GM12878 (cell line): ENCODE results near the gene RNF167. TPM values are rescaled to one million over a fixed set of nuclear protein-coding genes. Genes with fewer than 3 reads are reported as not detected.

ENCODE experiments used
- ATAC-seq: fragments of 200-7000 bp; cut with Tn5 transposase; 3 replicates; pipeline ENCODE4 v1.9.1; 2020; ENCODE audit warnings: mild to moderate bottlenecking, moderate library complexity
- BruUV-seq: library from RNA; stranded (reverse); fragments of 400-500 nt; replicated peaks from 2 replicates; lab custom pipeline; 2021; lab: Mats Ljungman, UMichigan
- CTCF ChIA-PET: fragments of 300-600 bp; sonication (Branson Sonifier 250); formaldehyde crosslinking; extraction: SDS; loops from one replicate; lab custom pipeline; 2021; ENCODE audit warnings: inconsistent platforms; lab: Yijun Ruan, JAX
- POLR2A ChIA-PET: fragments of 350-600 bp; formaldehyde crosslinking; extraction: SDS; loops from one replicate; lab custom pipeline; 2021; ENCODE audit warnings: inconsistent platforms; lab: Charles Lee
- RAD21 ChIA-PET: fragments of 300-600 bp; sonication (Branson Sonifier 250); formaldehyde crosslinking; loops from one replicate; lab custom pipeline; 2023; ENCODE audit warnings: antibody characterized with exemption; ENCODE audit not compliant: unreplicated experiment; lab: Charles Lee
- SMC1A ChIA-PET: fragments of 300-600 bp; sonication (Branson Sonifier 250); formaldehyde crosslinking; loops from one replicate; lab custom pipeline; 2023; ENCODE audit not compliant: unreplicated experiment, uncharacterized antibody; lab: Charles Lee
- DNase-seq: peaks from one replicate; pipeline ENCODE4 v3.0.0-alpha.2; 2011; ENCODE audit warnings: low read depth, low spot score
- FAIRE-seq: peaks from 3 replicates; lab custom pipeline; 2011; peaks lifted over from hg19 to GRCh38; lab: Jason Lieb, UNC
- H2AFZ ChIP-seq: 2 replicates; pipeline ENCODE4 v1.6.0; 2011; ENCODE audit warnings: low read depth, low read length, control low read depth; ENCODE audit not compliant: control insufficient read depth
- H3K27ac ChIP-seq: 2 replicates; pipeline ENCODE4 v1.5.1; 2011; ENCODE audit warnings: control low read depth; ENCODE audit not compliant: control insufficient read depth, insufficient read depth
- H3K27me3 ChIP-seq, 2 experiments: replicated peaks in 1 of 2; 2 replicates each; pipeline versions ENCODE4 v1.6.0 to v1.6.1; 2011; ENCODE audit warnings: low read length in 1 of 2; ENCODE audit not compliant: control insufficient read depth in 2 of 2, insufficient read depth in 2 of 2
- H3K36me3 ChIP-seq, 2 experiments: 2 replicates each; pipeline ENCODE4 v1.5.1; 2011; ENCODE audit warnings: low read length in 1 of 2; ENCODE audit not compliant: control insufficient read depth in 2 of 2, insufficient read depth in 2 of 2
- H3K4me1 ChIP-seq: 2 replicates; pipeline ENCODE4 v1.6.1; 2011; ENCODE audit warnings: mild to moderate bottlenecking, low read length, moderate library complexity, mixed read lengths; ENCODE audit not compliant: control insufficient read depth, insufficient read depth
- H3K4me2 ChIP-seq: 2 replicates; pipeline ENCODE4 v1.6.0; 2011; ENCODE audit warnings: control low read depth; ENCODE audit not compliant: control insufficient read depth, insufficient read depth
- H3K4me3 ChIP-seq: fragments of 200-600 bp; sonication (generic); 2 replicates; pipeline ENCODE4 v1.5.1; 2016
- H3K79me2 ChIP-seq: 2 replicates; pipeline ENCODE4 v1.6.0; 2011; ENCODE audit warnings: low read length; ENCODE audit not compliant: control insufficient read depth, insufficient read depth
- H3K9ac ChIP-seq: 2 replicates; pipeline ENCODE4 v1.8.0; 2011; ENCODE audit warnings: low read length, control low read depth, mixed read lengths; ENCODE audit not compliant: control insufficient read depth, insufficient read depth
- H3K9me3 ChIP-seq: replicated peaks from 3 replicates; pipeline ENCODE4 v1.5.1; 2011; ENCODE audit warnings: mild to moderate bottlenecking, low read length; ENCODE audit not compliant: control insufficient read depth, insufficient read depth
- H4K20me1 ChIP-seq: 2 replicates; pipeline ENCODE4 v1.6.0; 2011; ENCODE audit not compliant: control insufficient read depth, insufficient read depth
- NR2F1 ChIP-seq: fragments of 450-650 bp; conservative IDR thresholded peaks from 2 replicates; pipeline ENCODE4 v1.6.1; 2017; ENCODE audit warnings: mild to moderate bottlenecking
- WGBS: methylation state at CpG from one replicate; pipeline ENCODE4 v1.1.6; 2016; ENCODE audit warnings: low lambda C conversion rate; ENCODE audit not compliant: insufficient replicate concordance, insufficient coverage; ENCODE audit errors: missing lambda C conversion rate; 5-methylcytosine and 5-hydroxymethylcytosine counted together
- in situ Hi-C: fragments of 300-500 bp; cut with MboI; formaldehyde crosslinking; loops from 9 replicates; pipeline ENCODE4 v1.14.3; 2018; ENCODE audit warnings: mixed read lengths
- intact Hi-C: fragments of 100-400 bp; cut with micrococcal nuclease; formaldehyde crosslinking; loops from one replicate; pipeline ENCODE4 v1.14.2; 2022; ENCODE audit not compliant: unreplicated experiment
- polyA plus RNA-seq, 11 experiments: library from polyadenylated mRNA; depleted of rRNA in 4 of 11; unstranded in 6 of 11; stranded (reverse) in 5 of 11; fragments of >200 nt; fragmentation: Nextera tagmentation in 4 of 11; fragmentation: Illumina TruSeq in 1 of 11; extraction: Ambion mirVana in 4 of 11; extraction: Trizol in 1 of 11; gene quantifications; 1 replicate in 1 of 11; 2 replicates in 10 of 11; pipeline versions ENCODE4 v1.2.1 to v1.2.3, GENCODE V29; 2011 to 2016; ENCODE audit warnings: inconsistent platforms in 2 of 11, missing spikeins in 2 of 11, low read depth in 1 of 11
- total RNA-seq, 4 experiments: library from RNA; depleted of rRNA in 3 of 4; stranded (reverse); fragments of >200 nt in 3 of 4; fragmentation: Illumina TruSeq in 1 of 4; extraction: Trizol in 1 of 4; gene quantifications; 2 replicates each; pipeline versions ENCODE4 v1.2.1 to v1.2.3, GENCODE V29; 2013 to 2021
- TF ChIP-seq, protein P1 (sequence below): fragments of 450-650 bp; IDR thresholded peaks from 2 replicates; pipeline ENCODE4 v1.6.1; 2018; ENCODE audit warnings: mild to moderate bottlenecking, low read depth, moderate library complexity; ENCODE audit not compliant: partially characterized antibody

RNF167 gene
- total and polyA plus RNA-seq, 10 of the 15 experiments (the other 5 are each of a cell fraction or from before 2014, with no cell fraction given) = 33.6 to 147 (median 57.6) TPM

DNA sequence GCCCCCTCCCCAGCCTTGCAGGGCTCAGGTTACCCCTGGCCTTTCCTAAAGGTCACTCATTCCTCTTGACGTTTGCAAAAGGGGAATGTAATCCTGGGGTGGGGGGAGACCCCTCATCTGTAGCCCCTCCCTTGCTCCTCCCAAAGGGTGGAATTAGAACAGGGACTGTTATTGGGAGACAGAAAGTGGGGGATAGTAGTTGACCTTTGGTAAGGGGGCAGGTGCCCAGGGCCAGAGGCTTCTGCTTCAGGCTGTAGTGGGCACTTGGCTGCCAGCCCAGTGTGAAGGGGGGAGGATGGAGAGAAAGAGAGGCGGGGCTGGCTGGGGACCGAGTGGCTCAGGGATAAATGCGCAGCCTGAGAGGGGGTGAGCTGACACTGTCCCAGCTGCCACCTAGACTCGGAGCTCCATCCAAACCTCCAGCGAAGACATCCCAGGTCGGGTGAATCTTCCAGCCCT lies 10.7 kb downstream of the RNF167 start, which contains the start of gene ENO3:
Gene ENO3, plus strand, starts transcription at position 374 of the 459 bp plus-strand sequence. CDS start 711 bp downstream, outside the sequence.
- POLR2A ChIA-PET = interaction anchor here (0.7 to 17.5 kb wide), 6 partner anchors 9 to 333 kb away, joined by 3 to 272 read pairs (median 4); partner anchors contain the start of genes RNF167, SLC25A11 and SPAG7
- SMC1A ChIA-PET = interaction anchor here (1.0 to 3.4 kb wide), 3 partner anchors 11 to 16 kb away, joined by 3 to 24 read pairs (median 12); partner anchors contain the start of genes RNF167, SLC25A11 and SPAG7
- FAIRE-seq = no peak

More for the DNA sequence above, 10.7 kb downstream of the RNF167 start, which contains the start of gene ENO3:
- 24% methylated on average over 7 of the region's 7 CpGs for WGBS
- no peaks in the 10 kb centered on the region for H3K27me3 ChIP-seq
- RAD21 ChIA-PET = interaction anchor here (2.0 to 9.8 kb wide), 2 partner anchors 10 to 15 kb away, joined by 7 to 73 read pairs; partner anchors contain the start of genes RNF167, SLC25A11 and SPAG7
- H3K36me3 ChIP-seq = peaks cover 8 to 9% of the 10 kb centered on the region in 2 experiments
- intact Hi-C loops (no loop called here), in situ Hi-C loops (no loop called here)
- peaks cover 5% of the 10 kb centered on the region; the same call in 1 of the 2 replicates for H4K20me1 ChIP-seq
- H3K4me3 ChIP-seq = peak within 1 kb of the TSS; percentile 72
- peak; percentile 41; the same call in 1 of the 2 replicates for TF ChIP-seq NR2F1
- TF ChIP-seq, protein P1, sequence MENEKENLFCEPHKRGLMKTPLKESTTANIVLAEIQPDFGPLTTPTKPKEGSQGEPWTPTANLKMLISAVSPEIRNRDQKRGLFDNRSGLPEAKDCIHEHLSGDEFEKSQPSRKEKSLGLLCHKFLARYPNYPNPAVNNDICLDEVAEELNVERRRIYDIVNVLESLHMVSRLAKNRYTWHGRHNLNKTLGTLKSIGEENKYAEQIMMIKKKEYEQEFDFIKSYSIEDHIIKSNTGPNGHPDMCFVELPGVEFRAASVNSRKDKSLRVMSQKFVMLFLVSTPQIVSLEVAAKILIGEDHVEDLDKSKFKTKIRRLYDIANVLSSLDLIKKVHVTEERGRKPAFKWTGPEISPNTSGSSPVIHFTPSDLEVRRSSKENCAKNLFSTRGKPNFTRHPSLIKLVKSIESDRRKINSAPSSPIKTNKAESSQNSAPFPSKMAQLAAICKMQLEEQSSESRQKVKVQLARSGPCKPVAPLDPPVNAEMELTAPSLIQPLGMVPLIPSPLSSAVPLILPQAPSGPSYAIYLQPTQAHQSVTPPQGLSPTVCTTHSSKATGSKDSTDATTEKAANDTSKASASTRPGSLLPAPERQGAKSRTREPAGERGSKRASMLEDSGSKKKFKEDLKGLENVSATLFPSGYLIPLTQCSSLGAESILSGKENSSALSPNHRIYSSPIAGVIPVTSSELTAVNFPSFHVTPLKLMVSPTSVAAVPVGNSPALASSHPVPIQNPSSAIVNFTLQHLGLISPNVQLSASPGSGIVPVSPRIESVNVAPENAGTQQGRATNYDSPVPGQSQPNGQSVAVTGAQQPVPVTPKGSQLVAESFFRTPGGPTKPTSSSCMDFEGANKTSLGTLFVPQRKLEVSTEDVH = no peak
- DNase-seq = no peak
- H3K9me3 ChIP-seq = no peaks in the 10 kb centered on the region
- H3K27ac ChIP-seq = peak within 1 kb of the TSS; percentile 85
- CTCF ChIA-PET = interaction anchor here (1.6 to 3.4 kb wide), 5 partner anchors 12 to 111 kb away, joined by 4 to 23 read pairs (median 8); partner anchors contain the start of genes RNF167, SLC25A11 and SPAG7
- H2AFZ ChIP-seq = peak within 1 kb of the TSS; percentile 72
- H3K4me2 ChIP-seq = peak within 1 kb of the TSS; percentile 93
- H3K9ac ChIP-seq = peak within 1 kb of the TSS; percentile 97
- peaks cover 17% of the 10 kb centered on the region for H3K4me1 ChIP-seq
- BruUV-seq = no TSS peak
- peaks cover 40% of the 10 kb centered on the region for H3K79me2 ChIP-seq
- no peak for ATAC-seq
